Measurements from ENCODE around the gene ECSCR.
"Not testable (repeated sequence)": the region's sequence is repeated elsewhere in the genome, so short reads cannot be mapped to it uniquely, and the experiment has no call there.

Gene ECSCR

DNA sequence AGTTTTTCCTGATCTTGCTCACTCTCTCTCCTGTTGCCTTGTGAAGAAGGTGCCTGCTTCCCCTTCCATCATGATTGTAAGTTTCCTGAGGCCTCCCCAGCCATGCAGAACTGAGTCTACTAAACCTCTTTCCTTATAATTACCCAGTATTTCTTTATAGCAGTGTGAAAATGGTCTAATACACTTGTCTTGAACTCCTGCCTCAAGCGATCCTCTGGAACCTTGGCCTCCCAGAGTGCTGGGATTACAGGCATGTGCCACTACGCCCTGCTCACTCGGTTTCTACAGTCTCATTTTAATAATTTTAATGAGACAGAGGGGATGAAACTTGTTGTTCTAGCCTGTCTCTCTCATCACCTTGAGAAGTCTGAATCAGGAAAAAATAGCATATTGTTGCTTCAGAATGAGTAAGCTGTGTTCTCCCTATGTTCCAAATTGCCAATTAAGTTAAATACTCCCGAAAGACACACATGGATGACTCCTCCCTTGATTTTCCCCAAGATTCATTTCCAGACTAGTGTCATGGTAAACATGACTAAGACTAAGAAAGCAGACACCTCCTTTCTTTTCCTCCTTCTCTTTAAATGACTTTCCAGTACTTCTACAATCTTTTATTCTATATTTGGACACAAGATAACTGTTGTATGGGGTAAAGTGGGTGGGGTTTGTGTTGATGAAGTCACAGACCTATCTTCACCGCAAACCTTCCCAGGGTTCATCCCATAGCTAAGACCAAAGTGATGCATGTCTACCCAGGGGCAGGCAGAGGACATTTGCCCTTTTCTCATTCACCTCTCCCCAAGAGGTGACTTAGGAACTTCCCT is 15.4 kb downstream of the ECSCR start:
- peak in 1 of 2 experiments; percentile 18 for DNase-seq (ENCODE audit: low read depth in 2 of 2)

DNA sequence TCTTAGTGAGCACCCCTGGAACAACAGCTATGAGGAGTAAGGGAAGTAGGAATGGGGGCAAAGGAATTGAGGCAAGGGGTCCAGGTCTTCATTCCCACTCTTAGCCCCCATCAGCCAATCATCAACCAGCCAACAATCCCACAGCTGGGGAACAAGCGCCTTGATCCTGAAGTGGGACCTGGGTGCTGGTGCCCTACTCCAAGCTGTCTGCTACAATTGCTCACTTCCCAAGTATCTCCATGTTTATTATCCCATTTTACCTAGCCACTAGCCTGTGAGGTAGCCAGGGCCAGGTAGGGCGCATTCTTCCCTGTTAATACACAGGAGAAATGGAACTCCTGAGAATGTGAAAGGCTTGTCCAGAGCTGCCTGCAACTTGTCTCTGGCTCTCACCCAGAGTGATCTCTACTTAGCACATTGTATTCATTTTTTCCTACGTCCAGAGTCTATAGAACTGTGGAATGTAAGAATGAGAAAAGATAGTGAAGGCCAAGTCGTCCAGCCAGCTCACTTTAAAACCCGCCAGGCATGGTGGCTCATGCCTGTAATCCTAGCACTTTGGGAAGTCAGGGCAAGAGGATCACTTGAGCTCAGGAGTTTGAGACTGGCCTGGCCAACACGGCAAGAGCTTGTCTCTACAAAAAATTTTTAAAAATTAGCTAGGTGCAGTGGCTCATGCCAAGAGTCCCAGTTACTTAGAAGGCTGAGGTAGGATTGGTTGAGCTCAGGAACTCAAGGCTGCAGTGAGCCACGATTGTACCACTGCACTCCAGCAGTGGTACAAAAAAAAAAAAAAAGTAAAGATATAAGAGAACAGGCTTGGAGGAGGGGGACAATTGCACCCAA is 17.0 kb downstream of the ECSCR start:
- peak; percentile 59 for DNase-seq (ENCODE audit: low read depth in 2 of 2)

DNA sequence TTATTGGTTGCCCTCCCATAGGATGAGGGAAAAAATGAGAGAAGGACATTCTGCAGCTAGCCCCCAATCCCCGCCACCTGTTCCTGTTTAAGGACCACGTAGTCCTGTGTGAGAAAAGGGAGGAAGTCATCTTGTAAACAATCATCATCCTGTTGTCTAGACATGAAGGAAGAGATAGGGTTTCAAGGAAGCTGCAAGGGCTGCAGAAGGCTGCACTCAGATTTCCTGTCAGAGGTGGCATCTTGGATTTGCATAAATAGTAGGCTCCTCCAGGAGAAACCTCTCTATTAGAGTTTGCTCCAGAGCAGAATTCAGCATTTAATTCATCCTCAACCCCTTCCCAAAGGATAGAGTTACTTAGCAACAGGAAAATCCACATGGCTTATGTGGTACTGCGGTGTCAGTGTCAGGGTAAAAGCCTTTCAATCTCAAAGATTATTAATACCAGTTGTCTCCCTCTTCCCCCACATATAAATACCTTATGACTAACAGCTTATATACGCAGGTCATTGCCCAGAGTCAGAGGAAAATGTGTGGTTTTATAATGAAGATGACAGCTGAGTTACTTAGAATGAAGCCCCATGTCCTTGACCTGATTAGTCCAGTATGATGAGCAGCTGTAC is 18.6 kb downstream of the ECSCR start:
- DNase-seq (ENCODE audit: low read depth in 2 of 2): peak; percentile 83 to 85

DNA sequence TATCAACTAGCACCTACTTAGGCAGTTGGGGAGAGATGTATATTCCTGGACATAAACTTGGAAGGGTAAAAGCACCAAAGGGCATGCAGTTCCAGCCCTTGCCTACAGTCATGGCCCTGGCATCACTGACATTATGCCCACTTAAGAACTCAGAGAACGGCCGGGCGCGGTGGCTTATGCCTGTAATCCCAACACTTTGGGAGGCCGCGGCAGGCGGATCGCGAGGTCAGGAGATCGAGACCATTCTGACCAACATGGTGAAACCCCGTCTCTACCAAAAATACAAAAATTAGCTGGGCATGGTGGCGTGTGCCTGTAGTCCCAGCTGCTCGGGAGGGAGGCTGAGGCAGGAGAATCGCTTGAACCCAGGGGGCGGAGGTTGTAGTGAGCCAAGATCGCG is 22.1 kb downstream of the ECSCR start:
- DNase-seq (ENCODE audit: low read depth in 2 of 2): not testable (repeated sequence)

DNA sequence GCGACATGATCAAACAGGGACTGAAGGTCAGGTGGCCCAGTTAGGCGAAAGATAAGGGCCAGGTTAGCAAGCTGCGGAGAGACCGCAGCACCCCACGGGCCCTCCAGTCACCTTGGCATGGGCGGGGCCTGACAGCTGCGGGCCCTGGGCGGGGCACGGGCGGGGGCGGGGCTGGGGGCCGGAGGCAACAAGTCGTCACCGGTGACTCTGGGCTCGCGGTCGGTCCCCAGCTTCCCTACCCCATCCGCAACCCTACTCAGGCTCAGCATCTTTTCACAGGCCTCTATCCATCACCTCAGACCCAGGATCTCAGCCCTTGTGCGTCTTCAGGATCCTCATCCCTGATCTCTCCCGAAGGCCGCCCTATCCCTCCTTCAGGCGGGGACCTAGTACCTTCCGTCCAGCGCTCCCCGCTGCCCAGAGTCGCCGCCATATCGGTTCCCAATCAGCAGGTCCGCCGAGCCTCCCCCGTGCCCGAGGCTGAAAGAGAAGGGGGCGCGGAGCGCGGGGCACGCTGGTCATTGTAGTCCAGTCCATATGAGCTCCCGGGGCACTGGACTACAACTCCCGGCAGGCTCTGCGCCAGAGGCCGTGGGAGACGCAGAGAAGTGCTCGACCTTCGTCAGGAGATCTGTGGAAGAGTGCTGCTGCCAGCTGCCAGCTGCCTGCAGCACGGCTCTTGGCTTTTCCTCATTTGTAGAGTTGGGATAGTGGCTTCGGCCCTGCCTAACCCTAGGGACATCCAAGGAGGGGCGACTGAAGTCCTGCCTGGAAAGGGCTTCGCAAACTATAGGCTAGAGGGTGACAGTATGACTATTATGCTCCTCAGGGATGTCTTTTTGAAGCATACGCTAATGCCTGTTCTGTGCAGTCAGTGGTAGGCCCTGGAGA is 23.3 kb downstream of the ECSCR start, which contains the start of gene DNAJC18:
TSS of gene DNAJC18 (minus strand) at position 513 of the 891 bp plus-strand sequence. CDS start at position 433, 80 bp downstream.
- DNase-seq (ENCODE audit: low read depth in 2 of 2): peak; percentile 75 to 77

DNA sequence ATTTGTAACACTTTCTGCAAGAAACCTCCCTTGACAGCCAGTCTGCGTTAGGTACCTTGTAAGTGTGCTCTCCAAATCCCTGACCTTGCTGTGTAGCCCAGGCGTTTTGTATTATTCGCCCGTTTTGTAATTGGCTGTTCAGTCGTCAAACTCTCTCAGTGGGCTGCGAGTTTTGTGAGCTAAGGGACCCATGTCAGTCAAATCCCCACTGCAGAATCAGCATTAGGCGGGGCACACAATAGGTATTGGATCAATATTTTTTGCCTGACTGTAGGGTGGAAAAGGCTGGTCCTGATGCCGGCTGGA is 23.9 kb downstream of the ECSCR start:
- DNase-seq (ENCODE audit: low read depth in 2 of 2): no peak

DNA sequence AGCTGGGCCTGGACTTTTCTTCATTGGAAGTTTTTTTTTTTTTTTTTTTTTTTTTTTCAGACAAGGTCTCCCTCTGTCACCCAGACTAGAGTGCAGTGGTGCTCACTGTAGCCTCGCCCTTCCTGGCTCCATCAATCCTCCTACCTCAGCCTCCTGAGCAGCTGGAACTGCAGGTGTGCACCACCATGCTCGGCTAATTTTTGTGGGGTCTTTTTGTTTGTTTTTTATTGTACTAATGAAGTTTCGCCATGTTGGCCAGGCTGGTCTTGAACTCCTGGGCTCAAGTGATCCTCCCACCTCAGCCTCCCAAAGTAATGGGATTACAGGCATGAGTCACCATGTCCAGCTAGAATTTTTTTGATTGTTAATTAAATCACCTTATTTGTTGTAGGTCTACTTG is 26.9 kb downstream of the ECSCR start:
- no peak for DNase-seq (ENCODE audit: low read depth in 2 of 2)

DNA sequence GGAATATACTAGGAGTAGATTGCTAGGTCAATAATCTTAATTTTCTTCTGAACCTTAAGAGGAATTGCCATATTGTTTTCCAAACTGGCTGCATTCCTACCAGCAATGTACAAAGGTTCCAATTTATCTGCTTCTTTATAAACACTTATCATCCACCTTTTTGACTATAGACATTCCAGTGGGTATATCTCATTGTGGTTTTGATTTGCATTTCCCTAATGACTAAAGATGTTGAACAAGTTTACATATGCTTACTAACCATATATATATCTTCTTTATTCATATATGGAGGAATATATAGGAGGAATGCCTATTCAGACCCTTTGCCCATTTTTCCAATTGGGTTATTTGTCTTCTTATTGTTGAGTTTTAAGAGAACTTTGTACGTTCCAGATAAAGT is 30.8 kb downstream of the ECSCR start:
- DNase-seq (ENCODE audit: low read depth in 2 of 2): no peak

DNA sequence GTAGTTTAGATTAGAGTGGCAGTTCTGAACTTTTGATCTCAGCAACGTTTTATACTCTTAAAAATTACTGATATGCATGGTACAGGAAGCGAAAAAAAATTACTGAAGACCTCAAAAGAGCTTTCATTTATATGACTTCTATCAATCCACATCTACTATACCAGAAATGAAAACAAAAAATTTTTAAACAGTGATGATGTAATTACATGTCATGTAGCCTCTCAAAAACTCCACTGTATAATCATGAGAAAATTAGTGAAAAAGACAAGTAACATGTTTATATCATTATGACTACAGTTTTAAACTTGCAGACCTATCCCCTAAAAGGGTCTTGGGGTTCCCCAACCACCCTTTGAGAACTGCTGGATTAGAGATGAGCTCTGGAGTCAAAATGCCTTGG is 32.5 kb downstream of the ECSCR start:
- no peak for DNase-seq (ENCODE audit: low read depth in 2 of 2)

DNA sequence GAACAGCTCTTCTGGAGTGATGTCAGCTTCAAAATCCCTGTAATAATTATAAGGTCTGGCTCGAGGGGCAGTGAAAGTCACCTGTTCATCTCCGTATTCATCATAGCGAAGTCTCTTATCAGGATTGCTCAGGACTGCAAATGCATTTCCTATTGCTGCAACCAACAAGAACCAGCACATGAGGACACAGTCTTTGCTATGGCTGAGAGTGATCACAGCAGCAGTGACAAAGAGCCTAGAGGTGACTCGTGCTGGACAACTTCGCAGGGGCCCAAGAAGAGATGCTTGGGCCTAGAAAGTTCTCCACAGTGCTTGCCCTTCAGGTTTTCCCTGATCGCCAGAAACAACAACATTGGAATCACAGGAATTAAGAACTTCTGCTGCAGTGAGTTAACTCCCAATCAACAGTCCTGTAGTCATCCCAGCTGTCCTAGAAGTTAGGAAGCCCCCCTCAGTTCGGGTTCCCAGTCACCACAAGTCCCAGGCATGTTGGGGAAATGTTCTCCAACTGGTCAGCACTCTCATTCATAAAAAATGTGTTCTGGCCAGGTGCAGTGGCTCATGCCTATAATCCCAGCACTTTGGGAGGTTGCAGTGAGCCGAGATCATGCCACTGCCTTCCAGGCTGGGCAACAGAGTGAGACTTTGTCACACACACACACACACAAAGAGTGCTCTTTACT is 36.2 kb downstream of the ECSCR start:
- DNase-seq (ENCODE audit: low read depth in 2 of 2): peak; percentile 15 to 19

DNA sequence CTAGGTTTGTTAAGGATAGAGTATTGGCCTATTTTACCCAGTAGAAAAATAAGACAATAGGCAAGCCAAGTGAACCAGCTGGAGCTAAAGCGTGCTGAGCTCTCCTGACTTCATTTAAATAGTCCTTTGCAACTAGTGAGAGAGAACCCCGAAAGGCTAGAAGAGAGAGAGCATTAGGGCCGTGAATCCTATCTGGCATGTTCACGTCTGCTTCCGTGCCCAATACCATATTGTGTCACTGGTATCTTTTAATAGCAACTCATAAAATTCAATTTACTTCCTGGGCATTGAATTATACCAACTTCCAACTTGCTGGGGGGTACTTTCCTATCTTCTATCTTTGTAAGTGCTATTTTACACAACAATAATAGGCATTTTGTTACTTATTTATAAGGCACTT is 37.0 kb downstream of the ECSCR start:
- no peak for DNase-seq (ENCODE audit: low read depth in 2 of 2)

DNA sequence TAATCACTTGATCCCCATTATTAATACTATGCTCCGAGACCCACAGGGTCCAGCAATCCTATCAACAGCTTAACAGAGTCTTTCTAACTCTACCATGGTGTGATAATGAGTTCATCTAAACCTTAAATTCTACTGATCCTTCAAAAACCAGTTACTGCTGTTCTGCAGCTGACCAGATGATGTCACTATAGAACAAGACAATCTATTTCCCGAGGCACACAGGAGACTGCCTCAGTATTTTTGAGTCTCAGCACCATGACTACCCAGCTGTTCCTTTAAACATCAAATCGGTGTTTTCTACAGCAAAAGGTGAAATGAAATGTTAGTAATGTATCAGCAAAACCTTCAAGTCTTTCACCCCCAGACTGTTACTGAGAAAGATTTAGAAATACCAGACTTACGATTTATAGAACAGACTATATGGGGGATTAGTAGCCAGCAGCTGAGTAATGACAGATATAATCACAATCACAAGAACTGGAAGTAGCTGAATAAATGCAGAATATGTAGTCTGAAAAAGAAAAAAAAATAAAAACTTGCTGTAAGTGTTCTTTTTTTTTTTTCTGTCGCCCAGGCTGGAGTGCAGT is 40.1 kb downstream of the ECSCR start:
- peak; percentile 35 to 49 for DNase-seq (ENCODE audit: low read depth in 2 of 2)

DNA sequence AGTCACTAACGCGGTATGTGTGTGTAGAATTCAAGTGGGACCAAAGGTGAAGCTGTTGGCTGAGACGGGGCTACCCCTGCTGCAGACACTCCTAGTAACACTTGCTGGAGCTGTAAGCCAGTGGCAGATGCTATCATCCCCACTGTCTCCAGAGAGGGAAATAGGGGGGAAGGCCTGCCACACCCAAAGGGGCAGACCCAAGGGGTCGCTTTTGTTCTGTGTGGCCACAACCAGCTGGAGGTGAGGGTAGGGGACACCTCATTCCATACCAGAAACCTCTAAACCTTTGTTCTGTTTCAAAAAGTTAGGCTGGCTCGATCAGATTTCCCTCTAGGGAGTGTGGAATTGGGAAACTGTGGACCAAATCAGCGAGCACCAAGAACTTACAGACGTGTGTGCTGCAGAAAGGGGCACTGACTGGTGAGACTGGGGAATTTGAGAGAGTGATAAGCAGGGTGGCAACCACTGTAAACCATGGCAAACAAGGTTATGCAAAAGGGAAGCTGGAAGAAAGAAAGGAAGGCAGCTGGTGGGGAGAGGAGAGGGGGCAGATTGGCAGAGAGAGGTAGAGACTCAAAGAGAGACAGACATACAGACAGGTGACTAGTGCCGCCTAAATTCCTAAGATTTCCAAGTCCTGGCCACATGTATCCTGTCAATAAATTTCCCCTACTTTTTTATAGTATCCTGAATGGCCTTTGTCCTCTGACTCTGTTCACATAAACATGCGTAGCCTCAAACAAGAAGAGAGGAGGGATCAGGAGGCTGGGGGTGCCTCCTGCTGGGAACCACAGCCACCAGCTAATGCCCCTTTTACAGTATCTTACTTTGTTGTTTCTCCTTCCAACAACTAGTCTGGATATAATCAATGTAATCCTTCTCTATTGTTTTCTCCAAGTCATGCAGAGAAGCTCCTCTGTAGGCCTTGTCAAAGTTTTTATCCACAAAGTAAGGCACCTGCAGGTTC is 43.0 kb downstream of the ECSCR start:
- no peak for DNase-seq (ENCODE audit: low read depth in 2 of 2)

DNA sequence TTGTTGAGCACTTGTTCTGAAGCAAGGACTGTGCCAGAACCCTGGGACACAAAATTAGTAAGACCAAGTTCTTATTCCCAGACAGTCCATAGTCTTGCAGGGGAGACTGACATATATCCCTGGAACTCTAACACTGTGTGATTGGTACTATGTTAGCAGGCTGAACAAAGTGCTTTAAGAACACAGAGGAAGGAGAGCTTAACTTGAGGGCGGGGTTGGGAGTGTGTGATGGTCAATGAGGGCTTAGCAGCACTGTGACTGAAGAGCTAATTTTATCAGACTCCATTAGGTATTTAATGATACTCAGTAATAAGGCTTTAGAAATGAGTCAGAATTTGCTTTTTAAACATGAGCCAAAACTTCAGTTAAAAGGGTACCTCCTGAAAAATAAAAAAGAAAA is 43.8 kb downstream of the ECSCR start:
- DNase-seq (ENCODE audit: low read depth in 2 of 2): no peak

DNA sequence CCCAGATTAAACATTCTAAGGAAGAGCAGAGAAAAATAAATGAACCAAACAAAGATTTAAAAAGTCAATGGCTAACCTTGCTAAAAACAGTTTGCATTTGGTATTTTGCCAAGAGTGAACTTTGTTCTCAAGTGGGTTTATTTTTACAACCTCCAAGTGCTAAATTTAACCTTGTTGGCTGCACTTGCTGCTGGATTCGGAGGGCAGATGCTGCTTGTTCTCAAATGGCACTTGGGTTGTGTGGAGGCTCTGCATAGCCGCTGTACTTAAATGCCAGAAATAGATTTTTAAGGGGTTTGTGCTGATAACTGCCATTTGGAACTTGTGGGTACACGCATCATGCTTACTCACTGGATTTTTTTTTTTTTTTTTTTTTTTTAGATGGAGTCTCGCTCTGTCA is 45.3 kb downstream of the ECSCR start:
- no peak for DNase-seq (ENCODE audit: low read depth in 2 of 2)

DNA sequence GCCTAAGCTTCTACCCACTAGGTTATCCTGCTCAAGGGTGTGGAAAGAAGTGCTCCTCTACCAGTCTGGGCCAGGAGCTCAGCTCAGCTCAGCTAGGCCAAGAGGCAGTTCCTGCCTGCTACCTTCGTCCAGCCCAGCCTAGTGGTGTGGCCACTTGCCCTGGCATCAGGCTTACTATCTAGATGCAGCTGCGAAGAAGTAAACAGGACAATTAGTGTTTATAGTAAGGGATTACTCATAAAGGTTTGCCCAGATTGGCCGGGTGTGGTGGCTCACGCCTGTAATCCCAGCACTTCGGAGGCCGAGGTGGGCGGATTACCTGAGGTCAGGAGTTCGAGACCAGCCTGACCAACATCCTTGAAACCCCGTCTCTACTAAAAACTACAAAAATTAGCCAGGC is 45.9 kb downstream of the ECSCR start:
- DNase-seq (ENCODE audit: low read depth in 2 of 2): no peak

DNA sequence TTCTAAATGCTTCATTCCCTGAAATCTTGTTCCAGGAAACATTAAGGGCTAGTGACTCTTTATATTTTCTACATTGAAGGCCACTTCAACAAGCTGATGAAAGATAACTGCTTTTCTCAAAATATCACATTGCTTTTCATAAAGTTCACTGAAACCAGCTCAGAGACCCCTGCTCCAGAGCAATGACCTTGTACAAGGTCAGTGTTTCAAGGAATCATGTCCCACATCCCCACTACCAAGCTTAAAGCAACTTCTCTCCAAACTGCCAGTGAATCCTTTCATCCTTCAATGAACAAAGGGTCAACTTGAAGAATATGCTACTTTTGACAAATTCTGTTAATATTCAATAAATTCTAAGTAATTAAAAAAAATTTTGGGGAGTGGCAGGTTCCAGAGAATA is 46.7 kb downstream of the ECSCR start:
- no peak for DNase-seq (ENCODE audit: low read depth in 2 of 2)

DNA sequence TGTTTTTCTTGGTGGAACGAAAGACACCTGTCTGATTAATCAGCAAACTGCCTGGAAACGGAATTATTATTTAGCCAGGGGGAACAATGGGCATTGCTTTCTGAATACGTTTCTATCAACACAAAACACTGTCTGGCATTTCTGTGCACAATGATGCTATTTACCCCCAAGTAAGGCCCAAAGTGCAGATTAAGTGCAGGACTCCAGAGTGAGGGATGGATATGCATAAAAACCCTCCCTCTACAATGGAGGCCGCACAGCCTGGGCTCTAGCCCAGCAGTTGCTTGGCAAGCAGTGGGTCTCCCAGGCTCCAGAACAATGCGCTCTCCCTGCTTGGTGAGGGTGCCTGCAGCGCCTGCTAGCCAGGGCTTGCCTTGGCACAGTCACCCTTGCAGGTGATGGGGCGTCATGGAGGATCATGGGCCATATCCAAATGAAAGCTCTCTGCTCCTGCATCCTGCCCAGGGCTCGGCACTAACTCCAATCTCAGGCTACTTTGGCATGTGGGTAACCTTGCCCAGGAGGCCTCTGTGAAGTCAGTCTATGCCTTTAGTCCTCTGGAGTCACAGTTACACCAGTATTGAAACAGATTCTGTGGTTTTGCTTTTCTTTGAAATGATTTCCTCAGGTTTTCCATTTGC is 47.2 kb downstream of the ECSCR start:
- DNase-seq (ENCODE audit: low read depth in 2 of 2): no peak

DNA sequence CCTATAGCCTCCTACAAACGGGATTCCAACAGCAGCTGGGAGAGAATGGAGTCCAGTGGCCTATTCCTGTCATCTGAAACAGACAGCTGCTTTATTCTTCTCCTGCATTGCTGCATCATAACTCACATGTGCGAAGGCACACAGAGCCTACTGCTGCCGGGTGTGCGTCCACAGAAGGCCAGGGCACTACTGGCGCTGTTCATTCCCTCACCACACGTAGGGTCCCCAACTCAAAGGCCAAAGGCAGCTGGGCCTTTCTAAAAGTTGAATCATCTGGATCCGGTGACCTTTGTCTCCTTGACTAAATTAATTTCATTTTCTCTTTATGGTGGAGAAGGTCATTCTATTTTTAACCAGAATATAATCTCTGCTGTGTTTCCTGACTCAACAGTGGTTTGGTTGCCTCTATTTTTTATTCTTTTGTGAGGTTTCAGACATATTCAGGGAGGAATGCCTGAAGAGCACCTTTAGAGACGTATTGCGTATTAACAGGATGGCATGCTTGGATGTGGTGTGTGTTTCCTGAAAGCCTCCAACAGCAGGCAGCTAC is 47.9 kb downstream of the ECSCR start:
- DNase-seq (ENCODE audit: low read depth in 2 of 2): no peak

Data from fibroblast of skin of left quadriceps (primary cell).